PC-3 (cell line): Measurements from ENCODE around the gene ADORA1. TPM values are rescaled to one million over a fixed set of nuclear protein-coding genes. Genes with fewer than 3 reads are reported as not detected.

Experiments
- ATAC-seq: fragments of 200-7000 bp; cut with Tn5 transposase; 2 replicates; pipeline ENCODE4 v1.9.1; 2020; ENCODE audit warnings: mild to moderate bottlenecking, moderate library complexity
- BruUV-seq: library from RNA; stranded (reverse); fragments of 400-500 nt; replicated peaks from 2 replicates; lab custom pipeline; 2021; lab: Mats Ljungman, UMichigan
- CTCF ChIA-PET: fragments of 300-600 bp; sonication (Branson Sonifier 250); formaldehyde crosslinking; loops from one replicate; lab custom pipeline; 2022; ENCODE audit warnings: antibody characterized with exemption; lab: Charles Lee
- POLR2A ChIA-PET: fragments of 300-600 bp; sonication (Branson Sonifier 250); formaldehyde crosslinking; loops from one replicate; lab custom pipeline; 2022; ENCODE audit warnings: antibody characterized with exemption; ENCODE audit not compliant: unreplicated experiment; lab: Charles Lee
- DNase-seq: peaks from one replicate; pipeline ENCODE4 v3.0.0-alpha.2; 2015
- H2AFZ ChIP-seq: fragments of 300-600 bp; sonication (generic); 2 replicates; pipeline ENCODE4 v1.6.0; 2016; ENCODE audit warnings: antibody characterized with exemption, low read length
- H3F3A ChIP-seq: fragments of 300-600 bp; sonication (generic); one replicate; pipeline ENCODE4 v1.6.0; 2017; ENCODE audit warnings: antibody characterized with exemption, low read length, control low read depth, mild to moderate bottlenecking; ENCODE audit not compliant: unreplicated experiment
- H3K27ac ChIP-seq: fragments of 300-600 bp; sonication (generic); 2 replicates; pipeline ENCODE4 v1.5.1; 2016; ENCODE audit warnings: mild to moderate bottlenecking, low read length
- H3K27me3 ChIP-seq: fragments of 300-600 bp; sonication (generic); 2 replicates; pipeline ENCODE4 v1.6.1; 2016; ENCODE audit warnings: low read length, mixed read lengths
- H3K36me3 ChIP-seq: fragments of 300-600 bp; sonication (generic); 2 replicates; pipeline ENCODE4 v1.6.1; 2016; ENCODE audit warnings: low read depth, mixed run types, low read length, mixed read lengths
- H3K4me1 ChIP-seq: fragments of 300-600 bp; sonication (generic); 2 replicates; pipeline ENCODE4 v1.5.1; 2016; ENCODE audit warnings: low read length; ENCODE audit not compliant: insufficient read depth
- H3K4me2 ChIP-seq: fragments of 300-600 bp; sonication (generic); 2 replicates; pipeline ENCODE4 v1.6.0; 2016; ENCODE audit warnings: low read length
- H3K4me3 ChIP-seq: fragments of 300-600 bp; sonication (generic); 2 replicates; pipeline ENCODE4 v1.5.1; 2016; ENCODE audit warnings: mild to moderate bottlenecking, low read length, mixed read lengths
- H3K79me2 ChIP-seq: fragments of 300-600 bp; sonication (generic); 2 replicates; pipeline ENCODE4 v1.6.1; 2017; ENCODE audit warnings: low read length, mixed read lengths
- H3K9ac ChIP-seq: fragments of 300-600 bp; sonication (generic); 2 replicates; pipeline ENCODE4 v1.6.0; 2016; ENCODE audit warnings: mild to moderate bottlenecking, low read length
- H3K9me2 ChIP-seq: fragments of 300-600 bp; sonication (generic); replicated peaks from 2 replicates; pipeline ENCODE4 v1.6.1; 2016; ENCODE audit warnings: mixed run types, low read length, mixed read lengths
- H3K9me3 ChIP-seq: fragments of 300-600 bp; sonication (generic); 2 replicates; pipeline ENCODE4 v1.6.1; 2016; ENCODE audit warnings: low read length, mixed read lengths
- H4K20me1 ChIP-seq: fragments of 300-600 bp; sonication (generic); 2 replicates; pipeline ENCODE4 v1.6.1; 2016; ENCODE audit warnings: low read length, mixed read lengths
- CTCF ChIP-seq: fragments of 300-600 bp; sonication (generic); conservative IDR thresholded peaks from 2 replicates; pipeline ENCODE4 v1.5.1; 2017; ENCODE audit warnings: antibody characterized with exemption, low read depth, mild to moderate bottlenecking, low read length
- EZH2 ChIP-seq: fragments of 300-600 bp; sonication (generic); IDR thresholded peaks from one replicate; pipeline ENCODE4 v1.6.1; 2017; ENCODE audit warnings: antibody characterized with exemption, mild to moderate bottlenecking, low read length; ENCODE audit not compliant: unreplicated experiment
- EZH2phosphoT487 ChIP-seq: fragments of 300-600 bp; sonication (generic); IDR thresholded peaks from 2 replicates; pipeline ENCODE4 v1.6.1; 2018; ENCODE audit warnings: mild to moderate bottlenecking, antibody characterized with exemption, low read length, borderline replicate concordance
- intact Hi-C: fragments of 100-400 bp; cut with micrococcal nuclease; formaldehyde crosslinking; loops from 2 replicates; pipeline ENCODE4 v1.9.0; 2023
- total RNA-seq: library from RNA; depleted of rRNA; stranded (reverse); fragments of >200 nt; gene quantifications from 2 replicates; pipeline ENCODE4 v1.2.3, GENCODE V29; 2014

ADORA1 gene
- total RNA-seq, 1 experiment from 2014 or later = 1.4 TPM

GRCh38 chr1:203103216-203103615 is 24.3 kb upstream of the ADORA1 start:
- DNase-seq = no peak
- ATAC-seq = no peak
- POLR2A ChIA-PET = no interaction called here
- Histone ChIP-seq H4K20me1 (no peaks in the 10 kb centered on the region), H2AFZ (no peak overlapping the region), H3K36me3 (no peaks in the 10 kb centered on the region), H3K9ac (no peak overlapping the region), H3F3A (no peaks in the 10 kb centered on the region), H3K9me2 (no peaks in the 10 kb centered on the region), H3K79me2 (no peaks in the 10 kb centered on the region), H3K4me2 (no peak overlapping the region), H3K9me3 (no peaks in the 10 kb centered on the region), H3K27ac (no peak overlapping the region), H3K27me3 (peaks cover 41% of the 10 kb centered on the region), H3K4me1 (no peaks in the 10 kb centered on the region), H3K4me3 (no peak overlapping the region)
- TF ChIP-seq CTCF = no peak
- no TSS peak for BruUV-seq
- CTCF ChIA-PET = no interaction called here
- intact Hi-C loops = no loop called here

- H3K27ac ChIP-seq = no peak overlapping the region
- no peaks in the 10 kb centered on the region for H3F3A ChIP-seq
- no peaks in the 10 kb centered on the region for H3K36me3 ChIP-seq
- H3K4me2 ChIP-seq = no peak overlapping the region
- intact Hi-C loops = no loop called here
- H4K20me1 ChIP-seq = no peaks in the 10 kb centered on the region
- H3K4me3 ChIP-seq = no peak overlapping the region
- no TSS peak for BruUV-seq
- TF ChIP-seq CTCF = no peak
- no peak for TF ChIP-seq EZH2phosphoT487
- TF ChIP-seq EZH2 = no peak
- no peaks in the 10 kb centered on the region for H3K4me1 ChIP-seq
- ATAC-seq (no peak), DNase-seq (no peak)
- H2AFZ ChIP-seq = no peak overlapping the region
- CTCF ChIA-PET = no interaction called here
- no peaks in the 10 kb centered on the region for H3K9me3 ChIP-seq
- H3K9me2 ChIP-seq = no peaks in the 10 kb centered on the region
- POLR2A ChIA-PET = no interaction called here
- H3K9ac ChIP-seq = no peak overlapping the region
- H3K27me3 ChIP-seq = peaks cover 43% of the 10 kb centered on the region
- H3K79me2 ChIP-seq = no peaks in the 10 kb centered on the region
These were observed 23.6 kb upstream of the ADORA1 start for GRCh38 chr1:203103829-203104495.

GRCh38 chr1:203104789-203105390 is 22.6 kb upstream of the ADORA1 start:
- H3K9me2 ChIP-seq = no peaks in the 10 kb centered on the region
- ATAC-seq (no peak), DNase-seq (no peak)
- no peaks in the 10 kb centered on the region for H3K36me3 ChIP-seq
- POLR2A ChIA-PET = no interaction called here
- no peak overlapping the region for H2AFZ ChIP-seq
- H3K9ac ChIP-seq = no peak overlapping the region
- CTCF ChIA-PET = no interaction called here
- H3K9me3 ChIP-seq = no peaks in the 10 kb centered on the region
- no peaks in the 10 kb centered on the region for H3K4me1 ChIP-seq
- H4K20me1 ChIP-seq = no peaks in the 10 kb centered on the region
- no peak for TF ChIP-seq CTCF
- no peak overlapping the region for H3K27ac ChIP-seq
- intact Hi-C loops = no loop called here
- no TSS peak for BruUV-seq
- no peak overlapping the region for H3K4me3 ChIP-seq
- no peaks in the 10 kb centered on the region for H3F3A ChIP-seq
- no peak overlapping the region for H3K4me2 ChIP-seq
- peaks cover 52% of the 10 kb centered on the region for H3K27me3 ChIP-seq
- no peaks in the 10 kb centered on the region for H3K79me2 ChIP-seq
